CD14-positive monocyte (primary cell): ENCODE measurements around the gene HES4. TPM values are rescaled to one million over a fixed set of nuclear protein-coding genes. Genes with fewer than 3 reads are reported as not detected.

Source experiments
- DNase-seq, 3 donors: peaks; one replicate each; pipeline ENCODE4 v3.0.0-alpha.2; 2011 to 2022
- H2AFZ ChIP-seq: 2 replicates; pipeline ENCODE4 v1.6.0; 2012; ENCODE audit warnings: mild to moderate bottlenecking, low read depth, low read length, inconsistent platforms; ENCODE audit not compliant: insufficient read depth, poor library complexity, severe bottlenecking
- H3K27ac ChIP-seq, 2 donors: 1 replicate in 1 of 2; 2 replicates in 1 of 2; pipeline ENCODE4 v1.5.1; 2012 to 2013; ENCODE audit warnings: low read length in 2 of 2, control low read depth in 1 of 2, inconsistent platforms in 1 of 2, low read depth in 1 of 2, mild to moderate bottlenecking in 1 of 2
- H3K27me3 ChIP-seq, 2 donors: one replicate each; pipeline versions ENCODE4 v1.6.0 to v1.6.1; 2011 to 2013; ENCODE audit warnings: low read length in 2 of 2; ENCODE audit not compliant: control insufficient read depth in 2 of 2, insufficient read depth in 2 of 2
- H3K36me3 ChIP-seq, 2 donors: replicated peaks in 1 of 2; 1 replicate in 1 of 2; 2 replicates in 1 of 2; pipeline versions ENCODE4 v1.5.1 to v1.6.1; 2012 to 2013; ENCODE audit warnings: low read length in 2 of 2, control low read depth in 1 of 2, inconsistent platforms in 1 of 2, mild to moderate bottlenecking in 1 of 2; ENCODE audit not compliant: insufficient read depth in 2 of 2, control insufficient read depth in 1 of 2
- H3K4me1 ChIP-seq, 2 donors: 1 replicate in 1 of 2; 2 replicates in 1 of 2; pipeline versions ENCODE4 v1.5.1 to v1.6.1; 2012 to 2013; ENCODE audit warnings: low read length in 2 of 2, control low read depth in 1 of 2, inconsistent platforms in 1 of 2, mild to moderate bottlenecking in 1 of 2, moderate library complexity in 1 of 2; ENCODE audit not compliant: insufficient read depth in 2 of 2, control insufficient read depth in 1 of 2
- H3K4me2 ChIP-seq: replicated peaks from 2 replicates; pipeline ENCODE3; 2012; ENCODE audit warnings: low read length, moderate library complexity, mild to moderate bottlenecking; ENCODE audit not compliant: poor library complexity, severe bottlenecking; ENCODE audit errors: extremely low read depth
- H3K4me3 ChIP-seq, 3 experiments: fragments of 200-600 bp in 1 of 3; sonication (generic) in 1 of 3; replicated peaks in 1 of 3; 1 replicate in 2 of 3; 2 replicates in 1 of 3; pipeline ENCODE4 v1.5.1; 2011 to 2013; ENCODE audit warnings: low read length in 3 of 3, mild to moderate bottlenecking in 3 of 3, control low read depth in 2 of 3, low read depth in 2 of 3, inconsistent platforms in 1 of 3, moderate library complexity in 1 of 3
- H3K79me2 ChIP-seq: 2 replicates; pipeline ENCODE4 v1.6.0; 2012; ENCODE audit warnings: mild to moderate bottlenecking, control low read depth, inconsistent platforms, low read length, moderate library complexity; ENCODE audit not compliant: insufficient read depth
- H3K9ac ChIP-seq: 2 replicates; pipeline ENCODE4 v1.6.0; 2017; ENCODE audit warnings: low read length, mild to moderate bottlenecking; ENCODE audit not compliant: insufficient read depth, poor library complexity, severe bottlenecking
- H3K9me3 ChIP-seq, 2 donors: replicated peaks in 1 of 2; 1 replicate in 1 of 2; 2 replicates in 1 of 2; pipeline versions ENCODE4 v1.5.1 to v1.6.1; 2012 to 2013; ENCODE audit warnings: low read length in 2 of 2, control low read depth in 1 of 2; ENCODE audit not compliant: control insufficient read depth in 1 of 2, insufficient read depth in 1 of 2
- H4K20me1 ChIP-seq: 2 replicates; pipeline ENCODE4 v1.6.0; 2012; ENCODE audit warnings: mild to moderate bottlenecking, low read length, control low read depth, moderate library complexity; ENCODE audit not compliant: insufficient read depth
- H3K27ac Mint-ChIP-seq, 7 donors: one replicate each; pipeline ENCODE4 v1.8.0; 2020; ENCODE audit warnings: mild to moderate bottlenecking in 7 of 7, mixed read lengths in 7 of 7, moderate library complexity in 6 of 7, inconsistent platforms in 2 of 7
- H3K27me3 Mint-ChIP-seq, 3 donors: one replicate each; pipeline ENCODE4 v1.8.0; 2021 to 2022; ENCODE audit warnings: low read depth in 3 of 3, mild to moderate bottlenecking in 3 of 3, mixed read lengths in 3 of 3, moderate library complexity in 3 of 3, inconsistent platforms in 1 of 3
- H3K36me3 Mint-ChIP-seq, 2 donors: one replicate each; pipeline ENCODE4 v1.8.0; 2020; ENCODE audit warnings: mixed read lengths in 2 of 2, inconsistent platforms in 1 of 2, mild to moderate bottlenecking in 1 of 2
- H3K4me1 Mint-ChIP-seq: one replicate; pipeline ENCODE4 v1.8.0; 2020; ENCODE audit warnings: mild to moderate bottlenecking, mixed read lengths
- H3K4me3 Mint-ChIP-seq, 2 donors: one replicate each; pipeline ENCODE4 v1.8.0; 2020; ENCODE audit warnings: mild to moderate bottlenecking in 2 of 2, mixed read lengths in 2 of 2, moderate library complexity in 1 of 2
- H3K9me3 Mint-ChIP-seq, 7 donors: one replicate each; pipeline ENCODE4 v1.8.0; 2020 to 2022; ENCODE audit warnings: mixed read lengths in 7 of 7, mild to moderate bottlenecking in 6 of 7, moderate library complexity in 6 of 7, inconsistent platforms in 2 of 7
- CTCF ChIP-seq: fragments of 200-600 bp; IDR thresholded peaks from one replicate; pipeline ENCODE4 v1.8.0; 2022; ENCODE audit warnings: antibody characterized with exemption, mild to moderate bottlenecking
- WGBS: methylation state at CpG from one replicate; pipeline ENCODE4 v1.1.5; 2013; ENCODE audit warnings: missing lambda C conversion rate; ENCODE audit not compliant: insufficient coverage; 5-methylcytosine and 5-hydroxymethylcytosine counted together
- intact Hi-C, 2 donors: fragments of 100-400 bp; cut with micrococcal nuclease; formaldehyde crosslinking; loops; one replicate each; pipeline versions ENCODE4 v1.15.0 to v1.15.1; 2023
- polyA plus RNA-seq, 3 donors: library from polyadenylated mRNA; depleted of rRNA in 1 of 3; unstranded in 2 of 3; stranded (reverse) in 1 of 3; fragments of 300-500 nt in 2 of 3; fragments of >200 nt in 1 of 3; fragmentation: Illumina TruSeq in 2 of 3; gene quantifications; 1 replicate in 2 of 3; 2 replicates in 1 of 3; pipeline ENCODE4 v1.2.3, GENCODE V29; 2012 to 2021

Gene HES4
- polyA plus RNA-seq, 3 donors: 1.4 to 26.8 (median 2.0) TPM

GRCh38 chr1:1037366-1038327 lies 37.8 kb upstream of the HES4 start:
- H3K27me3 Mint-ChIP-seq: peaks cover 40 to 79% (median 66%) of the 10 kb centered on the region in 3 donors
- H3K4me1 Mint-ChIP-seq: peaks cover 24% of the 10 kb centered on the region
- Histone ChIP-seq H3K79me2 (no peaks in the 10 kb centered on the region), H3K4me2 (no peak overlapping the region), H3K36me3 (no peaks in the 10 kb centered on the region), H2AFZ (no peak overlapping the region), H3K9me3 (peaks cover 0 to 2% of the 10 kb centered on the region in 2 donors), H3K9ac (no peak overlapping the region), H3K4me1 (peaks cover 28 to 42% of the 10 kb centered on the region in 2 donors), H3K27me3 (peaks cover 11 to 61% of the 10 kb centered on the region in 2 donors), H4K20me1 (no peaks in the 10 kb centered on the region), H3K4me3 (no peak overlapping the region), H3K27ac (no peak overlapping the region)
- intact Hi-C loops: loop anchor here in 1 of 2 donors (10.0 kb wide), 2 partner anchors 77 to 197 kb away; partner anchors contain the start of genes B3GALT6, C1orf159 and SDF4
- TF ChIP-seq CTCF: no peak
- H3K4me3 Mint-ChIP-seq: no peak overlapping the region
- WGBS: 84% methylated on average over 26 of the region's 30 CpGs
- peak overlapping the region in 2 of 7 donors; percentile 52 to 56 for H3K27ac Mint-ChIP-seq
- no peak for DNase-seq
- H3K9me3 Mint-ChIP-seq: peaks cover 0 to 11% (median 6%) of the 10 kb centered on the region in 7 donors
- peaks cover 0 to 2% of the 10 kb centered on the region in 2 donors for H3K36me3 Mint-ChIP-seq

GRCh38 chr1:1035291-1035943 lies 35.5 kb upstream of the HES4 start:
- Histone ChIP-seq H3K27me3 (peaks cover 11 to 76% of the 10 kb centered on the region in 2 donors), H3K9ac (no peak overlapping the region), H3K27ac (no peak overlapping the region), H3K4me2 (no peak overlapping the region), H3K36me3 (no peaks in the 10 kb centered on the region), H3K9me3 (peaks cover 2 to 4% of the 10 kb centered on the region in 2 donors), H4K20me1 (no peaks in the 10 kb centered on the region), H3K4me3 (no peak overlapping the region), H3K79me2 (no peaks in the 10 kb centered on the region), H3K4me1 (peaks cover 28 to 42% of the 10 kb centered on the region in 2 donors), H2AFZ (no peak overlapping the region)
- Mint-ChIP-seq H3K4me1 (peaks cover 28% of the 10 kb centered on the region), H3K27ac (no peak overlapping the region), H3K27me3 (peaks cover 49 to 72% (median 68%) of the 10 kb centered on the region in 3 donors), H3K9me3 (peaks cover 0 to 17% (median 7%) of the 10 kb centered on the region in 7 donors), H3K36me3 (peaks cover 4% of the 10 kb centered on the region in 2 donors), H3K4me3 (peak overlapping the region in 1 of 2 donors; percentile 75)
- 84% methylated on average over 16 of the region's 19 CpGs for WGBS
- TF ChIP-seq CTCF: no peak
- intact Hi-C loops: loop anchor here in 1 of 2 donors (10.0 kb wide), 2 partner anchors 79 to 199 kb away; partner anchors contain the start of genes B3GALT6, C1orf159 and SDF4
- no peak for DNase-seq
